WTC11 (cell line): ENCODE results near the gene PDK3. TPM values are rescaled to one million over a fixed set of nuclear protein-coding genes. Genes with fewer than 3 reads are reported as not detected.

Experiments
- ATAC-seq: fragments of 200-7000 bp; cut with Tn5 transposase; 2 replicates; pipeline ENCODE4 v1.10.0; 2021; ENCODE audit warnings: mild to moderate bottlenecking, moderate library complexity
- CTCF ChIA-PET: fragments of 300-600 bp; sonication (Branson Sonifier 250); formaldehyde crosslinking; loops from one replicate; lab custom pipeline; 2021; ENCODE audit warnings: antibody characterized with exemption; lab: Charles Lee
- POLR2A ChIA-PET: fragments of 350-600 bp; sonication (Branson Sonifier 250); formaldehyde crosslinking; loops from one replicate; lab custom pipeline; 2021; ENCODE audit warnings: antibody characterized with exemption; lab: Charles Lee
- DNase-seq: peaks from one replicate; pipeline ENCODE4 v3.0.0; 2021; ENCODE audit warnings: low spot score
- H3K27ac Mint-ChIP-seq: 2 replicates; pipeline ENCODE4 v1.8.0; 2021; ENCODE audit warnings: mixed read lengths
- H3K27me3 Mint-ChIP-seq: 2 replicates; pipeline ENCODE4 v1.8.0; 2021; ENCODE audit warnings: low read depth, mild to moderate bottlenecking, moderate library complexity, mixed read lengths
- H3K36me3 Mint-ChIP-seq: 2 replicates; pipeline ENCODE4 v1.8.0; 2021; ENCODE audit warnings: mixed read lengths
- H3K4me1 Mint-ChIP-seq: 2 replicates; pipeline ENCODE4 v1.8.0; 2022; ENCODE audit warnings: mixed read lengths
- H3K4me3 Mint-ChIP-seq: 2 replicates; pipeline ENCODE4 v1.8.0; 2021; ENCODE audit warnings: mild to moderate bottlenecking, moderate library complexity, mixed read lengths
- H3K9me3 Mint-ChIP-seq: 2 replicates; pipeline ENCODE4 v1.8.0; 2021; ENCODE audit warnings: mixed read lengths
- ARID4B ChIP-seq: sonication (generic); formaldehyde crosslinking; IDR thresholded peaks from 2 replicates; pipeline ENCODE4 v1.8.0; 2023; ENCODE audit warnings: missing genetic modification reagents, mild to moderate bottlenecking, borderline replicate concordance
- CREM ChIP-seq: sonication (generic); formaldehyde crosslinking; IDR thresholded peaks from 2 replicates; pipeline ENCODE4 v1.8.1; 2022; ENCODE audit warnings: mild to moderate bottlenecking, missing genetic modification reagents, moderate library complexity
- E2F1 ChIP-seq: sonication (generic); formaldehyde crosslinking; IDR thresholded peaks from 2 replicates; pipeline ENCODE4 v1.8.0; 2022; ENCODE audit warnings: mild to moderate bottlenecking, missing genetic modification reagents
- ESRRA ChIP-seq: sonication (generic); formaldehyde crosslinking; IDR thresholded peaks from 2 replicates; pipeline ENCODE4 v1.8.1; 2022; ENCODE audit warnings: mild to moderate bottlenecking, missing genetic modification reagents, borderline replicate concordance
- GABPB1 ChIP-seq: sonication (generic); formaldehyde crosslinking; IDR thresholded peaks from 2 replicates; pipeline ENCODE4 v1.8.1; 2023; ENCODE audit warnings: mild to moderate bottlenecking, missing genetic modification reagents
- HMGA2 ChIP-seq: fragments of 250-450 bp; sonication (Bioruptor Pico); IDR thresholded peaks from 2 replicates; pipeline ENCODE4 v1.4.0; 2021; ENCODE audit warnings: mild to moderate bottlenecking, moderate library complexity
- HMGXB4 ChIP-seq: sonication (generic); formaldehyde crosslinking; IDR thresholded peaks from 2 replicates; pipeline ENCODE4 v1.8.1; 2023; ENCODE audit warnings: mild to moderate bottlenecking, moderate library complexity, missing genetic modification reagents
- IRF1 ChIP-seq: sonication (generic); formaldehyde crosslinking; IDR thresholded peaks from 2 replicates; pipeline ENCODE4 v1.8.0; 2023; ENCODE audit warnings: missing genetic modification reagents
- MXD4 ChIP-seq: fragments of 250-450 bp; sonication (Bioruptor Pico); IDR thresholded peaks from 2 replicates; pipeline ENCODE4 v1.8.0; 2021; ENCODE audit warnings: mild to moderate bottlenecking, moderate library complexity, borderline replicate concordance
- NR1H2 ChIP-seq: sonication (generic); formaldehyde crosslinking; IDR thresholded peaks from 2 replicates; pipeline ENCODE4 v1.9.0; 2021; ENCODE audit warnings: mild to moderate bottlenecking, moderate library complexity, missing genetic modification reagents
- OVOL2 ChIP-seq: fragments of 250-450 bp; sonication (Bioruptor Pico); IDR thresholded peaks from 2 replicates; pipeline ENCODE4 v1.9.0; 2021; ENCODE audit warnings: mild to moderate bottlenecking, borderline replicate concordance
- PREB ChIP-seq: sonication (generic); formaldehyde crosslinking; IDR thresholded peaks from 2 replicates; pipeline ENCODE4 v1.8.1; 2022; ENCODE audit warnings: mild to moderate bottlenecking, missing genetic modification reagents, moderate library complexity, borderline replicate concordance
- TCF7 ChIP-seq: sonication (generic); formaldehyde crosslinking; IDR thresholded peaks from 2 replicates; pipeline ENCODE4 v1.8.0; 2022; ENCODE audit warnings: mild to moderate bottlenecking, low read depth, missing genetic modification reagents, moderate library complexity
- TEAD4 ChIP-seq: sonication (generic); formaldehyde crosslinking; IDR thresholded peaks from 2 replicates; pipeline ENCODE4 v1.8.0; 2022; ENCODE audit warnings: mild to moderate bottlenecking, missing genetic modification reagents
- USF1 ChIP-seq: sonication (generic); formaldehyde crosslinking; IDR thresholded peaks from 2 replicates; pipeline ENCODE4 v1.8.0; 2022; ENCODE audit warnings: mild to moderate bottlenecking, missing genetic modification reagents
- ZNF317 ChIP-seq: sonication (generic); formaldehyde crosslinking; IDR thresholded peaks from 2 replicates; pipeline ENCODE4 v1.8.1; 2023; ENCODE audit warnings: low read depth, mild to moderate bottlenecking, moderate library complexity, missing genetic modification reagents, borderline replicate concordance
- ZNF512 ChIP-seq: sonication (generic); formaldehyde crosslinking; IDR thresholded peaks from 2 replicates; pipeline ENCODE4 v1.8.1; 2022; ENCODE audit warnings: missing genetic modification reagents, borderline replicate concordance
- total RNA-seq: library from RNA; stranded (reverse); gene quantifications from 3 replicates; pipeline ENCODE4 v1.2.3, GENCODE V29; 2021

Gene PDK3
- total RNA-seq, 1 experiment from 2014 or later, result 34.4 TPM

- TF ChIP-seq ARID4B (CRISPR knock-in tag) (no peak), ESRRA (CRISPR knock-in tag) (no peak), TEAD4 (CRISPR knock-in tag) (no peak), OVOL2 (CRISPR knock-in tag) (no peak), HMGXB4 (no peak), CREM (no peak), E2F1 (no peak), USF1 (CRISPR knock-in tag) (no peak)
- TF ChIP-seq, all 79 proteins: peak for 0
Measured at GRCh38 chrX:24448762-24449250, 16.3 kb upstream of the PDK3 start (continued).

- no peaks in the 10 kb centered on the region for H3K9me3 Mint-ChIP-seq
Measured at GRCh38 chrX:24463077-24463476, 2.0 kb upstream of the PDK3 start.

GRCh38 chrX:24464498-24464835, 619 bp upstream of the PDK3 start:
- DNase-seq, result no peak
- H3K27ac Mint-ChIP-seq, result peak overlapping the region; percentile 96

More at GRCh38 chrX:24463077-24463476, 2.0 kb upstream of the PDK3 start:
- ATAC-seq, result no peak
- DNase-seq, result no peak
- TF ChIP-seq TCF7 (CRISPR knock-in tag) (no peak), ZNF317 (CRISPR knock-in tag) (no peak)
- TF ChIP-seq, all 79 proteins: peak for 0
- no peaks in the 10 kb centered on the region for H3K36me3 Mint-ChIP-seq
- CTCF ChIA-PET, result no interaction called here
- POLR2A ChIA-PET, result no interaction called here
- H3K4me1 Mint-ChIP-seq, result peaks cover 24% of the 10 kb centered on the region
- no peak overlapping the region for H3K27ac Mint-ChIP-seq
- H3K4me3 Mint-ChIP-seq, result no peak overlapping the region
- H3K27me3 Mint-ChIP-seq, result no peaks in the 10 kb centered on the region; the same call in 1 of the 2 replicates

More at GRCh38 chrX:24464498-24464835, 619 bp upstream of the PDK3 start:
- TF ChIP-seq GABPB1 (CRISPR knock-in tag), result no peak
- TF ChIP-seq HMGA2 (CRISPR knock-in tag), result no peak
- TF ChIP-seq ZNF512 (CRISPR knock-in tag), result no peak
- TF ChIP-seq PREB (CRISPR knock-in tag), result no peak
- TF ChIP-seq NR1H2 (CRISPR knock-in tag), result no peak
- no peak for TF ChIP-seq IRF1 (CRISPR knock-in tag)
- TF ChIP-seq MXD4 (CRISPR knock-in tag), result no peak
- ATAC-seq, result no peak
- Mint-ChIP-seq H3K9me3 (no peaks in the 10 kb centered on the region), H3K36me3 (no peaks in the 10 kb centered on the region), H3K4me3 (peak overlapping the region; percentile 74), H3K27me3 (no peaks in the 10 kb centered on the region; the same call in 1 of the 2 replicates), H3K4me1 (peaks cover 24% of the 10 kb centered on the region)
- CTCF ChIA-PET, result interaction anchor here (1.0 to 1.2 kb wide), 3 partner anchors 28 to 205 kb away, joined by 3 to 4 read pairs (median 3); no protein-coding TSS in a partner anchor
- POLR2A ChIA-PET, result interaction anchor here (1.0 kb wide), 1 partner anchor 23 kb away, joined by 3 read pairs; no protein-coding TSS in a partner anchor
